ENCODE data around the gene CCDC148.
A peak's percentile ranks its signal among the peaks of the same experiment; 100 is the strongest.

CCDC148 gene

GRCh38 chr2:158460632-158461297, 4.2 kb upstream of the CCDC148 start:
- Histone ChIP-seq H4K20me1 (ENCODE audit: low read depth, low read length) (peaks cover 14% of the 10 kb centered on the region), H3K27ac (ENCODE audit: low read depth, low read length) (no peak overlapping the region), H3K79me2 (ENCODE audit: insufficient read depth, low read length) (no peaks in the 10 kb centered on the region; the same call in 1 of the 2 replicates), H3K9me3 (ENCODE audit: insufficient read depth, low read length) (no peaks in the 10 kb centered on the region), H3K4me2 (ENCODE audit: low read depth, low read length, poor library complexity, severe bottlenecking) (no peak overlapping the region), H3K9me2 (replicated peaks; ENCODE audit: insufficient read depth, low read length) (no peaks in the 10 kb centered on the region), H3K9ac (ENCODE audit: low read length) (no peak overlapping the region), H3K4me3 (ENCODE audit: insufficient read depth, low read length, poor library complexity, severe bottlenecking) (no peak overlapping the region), H2AFZ (ENCODE audit: low read depth, low read length, severe bottlenecking) (no peak overlapping the region), H3F3A (ENCODE audit: insufficient read depth) (no peaks in the 10 kb centered on the region), H3K36me3 (ENCODE audit: low read length) (no peaks in the 10 kb centered on the region), H3K27me3 (ENCODE audit: low read length) (no peaks in the 10 kb centered on the region)
- TF ChIP-seq EZH2phosphoT487 (conservative IDR thresholded peaks at IDR 0.05; ENCODE audit: low read length): no peak
- TF ChIP-seq, protein P1, sequence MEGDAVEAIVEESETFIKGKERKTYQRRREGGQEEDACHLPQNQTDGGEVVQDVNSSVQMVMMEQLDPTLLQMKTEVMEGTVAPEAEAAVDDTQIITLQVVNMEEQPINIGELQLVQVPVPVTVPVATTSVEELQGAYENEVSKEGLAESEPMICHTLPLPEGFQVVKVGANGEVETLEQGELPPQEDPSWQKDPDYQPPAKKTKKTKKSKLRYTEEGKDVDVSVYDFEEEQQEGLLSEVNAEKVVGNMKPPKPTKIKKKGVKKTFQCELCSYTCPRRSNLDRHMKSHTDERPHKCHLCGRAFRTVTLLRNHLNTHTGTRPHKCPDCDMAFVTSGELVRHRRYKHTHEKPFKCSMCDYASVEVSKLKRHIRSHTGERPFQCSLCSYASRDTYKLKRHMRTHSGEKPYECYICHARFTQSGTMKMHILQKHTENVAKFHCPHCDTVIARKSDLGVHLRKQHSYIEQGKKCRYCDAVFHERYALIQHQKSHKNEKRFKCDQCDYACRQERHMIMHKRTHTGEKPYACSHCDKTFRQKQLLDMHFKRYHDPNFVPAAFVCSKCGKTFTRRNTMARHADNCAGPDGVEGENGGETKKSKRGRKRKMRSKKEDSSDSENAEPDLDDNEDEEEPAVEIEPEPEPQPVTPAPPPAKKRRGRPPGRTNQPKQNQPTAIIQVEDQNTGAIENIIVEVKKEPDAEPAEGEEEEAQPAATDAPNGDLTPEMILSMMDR (IDR thresholded peaks at IDR 0.05; ENCODE audit: insufficient read depth, low read length, poor library complexity, severe bottlenecking): no peak

- Histone ChIP-seq H3K27me3 (ENCODE audit: low read length) (no peaks in the 10 kb centered on the region), H3K79me2 (ENCODE audit: insufficient read depth, low read length) (no peaks in the 10 kb centered on the region; the same call in 1 of the 2 replicates), H3K36me3 (ENCODE audit: low read length) (no peaks in the 10 kb centered on the region), H3K4me2 (ENCODE audit: low read depth, low read length, poor library complexity, severe bottlenecking) (no peak overlapping the region), H3F3A (ENCODE audit: insufficient read depth) (no peaks in the 10 kb centered on the region), H3K27ac (ENCODE audit: low read depth, low read length) (no peak overlapping the region), H3K4me3 (ENCODE audit: insufficient read depth, low read length, poor library complexity, severe bottlenecking) (no peak overlapping the region), H3K9ac (ENCODE audit: low read length) (no peak overlapping the region), H4K20me1 (ENCODE audit: low read depth, low read length) (peaks cover 14% of the 10 kb centered on the region), H3K9me2 (replicated peaks; ENCODE audit: insufficient read depth, low read length) (no peaks in the 10 kb centered on the region), H3K9me3 (ENCODE audit: insufficient read depth, low read length) (no peaks in the 10 kb centered on the region), H2AFZ (ENCODE audit: low read depth, low read length, severe bottlenecking) (no peak overlapping the region)
- TF ChIP-seq, protein P1 (IDR thresholded peaks at IDR 0.05; ENCODE audit: insufficient read depth, low read length, poor library complexity, severe bottlenecking): no peak
- TF ChIP-seq EZH2phosphoT487 (conservative IDR thresholded peaks at IDR 0.05; ENCODE audit: low read length): no peak
These were observed 2.8 kb upstream of the CCDC148 start for GRCh38 chr2:158459161-158460003.

GRCh38 chr2:158458617-158458920, 2.0 kb upstream of the CCDC148 start:
- H3K27ac ChIP-seq (ENCODE audit: low read depth, low read length): no peak overlapping the region
- TF ChIP-seq EZH2phosphoT487 (conservative IDR thresholded peaks at IDR 0.05; ENCODE audit: low read length): no peak
- TF ChIP-seq, protein P1 (IDR thresholded peaks at IDR 0.05; ENCODE audit: insufficient read depth, low read length, poor library complexity, severe bottlenecking): no peak

More at GRCh38 chr2:158458617-158458920, 2.0 kb upstream of the CCDC148 start:
- H3K36me3 ChIP-seq (ENCODE audit: low read length): no peaks in the 10 kb centered on the region
- H3F3A ChIP-seq (ENCODE audit: insufficient read depth): no peaks in the 10 kb centered on the region
- no peaks in the 10 kb centered on the region for H3K9me2 ChIP-seq (replicated peaks; ENCODE audit: insufficient read depth, low read length)
- H3K4me3 ChIP-seq (ENCODE audit: insufficient read depth, low read length, poor library complexity, severe bottlenecking): no peak overlapping the region
- H3K79me2 ChIP-seq (ENCODE audit: insufficient read depth, low read length): no peaks in the 10 kb centered on the region; the same call in 1 of the 2 replicates
- H3K27me3 ChIP-seq (ENCODE audit: low read length): no peaks in the 10 kb centered on the region
- no peak overlapping the region for H3K9ac ChIP-seq (ENCODE audit: low read length)
- no peak overlapping the region for H2AFZ ChIP-seq (ENCODE audit: low read depth, low read length, severe bottlenecking)
- H3K9me3 ChIP-seq (ENCODE audit: insufficient read depth, low read length): no peaks in the 10 kb centered on the region
- peak overlapping the region; percentile 57 for H3K4me2 ChIP-seq (ENCODE audit: low read depth, low read length, poor library complexity, severe bottlenecking)
- peaks cover 14% of the 10 kb centered on the region for H4K20me1 ChIP-seq (ENCODE audit: low read depth, low read length)
